Measurements from ENCODE around the gene CTCF. TPM values are rescaled to one million over a fixed set of nuclear protein-coding genes. Genes with fewer than 3 reads are reported as not detected.

Gene CTCF
- total and polyA plus RNA-seq, 10 of the 15 experiments (the other 5 are each of a cell fraction or from before 2014, with no cell fraction given), result 9.1 to 55.0 (median 41.8) TPM

- no peak for TF ChIP-seq REST (IDR thresholded peaks at IDR 0.05; ENCODE audit: low read depth, low read length)
- no peak for TF ChIP-seq KLF5 (IDR thresholded peaks at IDR 0.05; ENCODE audit: partially characterized antibody)
- no peak for TF ChIP-seq STAT3 (IDR thresholded peaks at IDR 0.05; ENCODE audit: low read depth, low read length)
- TF ChIP-seq DPF2 (IDR thresholded peaks at IDR 0.05), result no peak
- TF ChIP-seq, protein P1, sequence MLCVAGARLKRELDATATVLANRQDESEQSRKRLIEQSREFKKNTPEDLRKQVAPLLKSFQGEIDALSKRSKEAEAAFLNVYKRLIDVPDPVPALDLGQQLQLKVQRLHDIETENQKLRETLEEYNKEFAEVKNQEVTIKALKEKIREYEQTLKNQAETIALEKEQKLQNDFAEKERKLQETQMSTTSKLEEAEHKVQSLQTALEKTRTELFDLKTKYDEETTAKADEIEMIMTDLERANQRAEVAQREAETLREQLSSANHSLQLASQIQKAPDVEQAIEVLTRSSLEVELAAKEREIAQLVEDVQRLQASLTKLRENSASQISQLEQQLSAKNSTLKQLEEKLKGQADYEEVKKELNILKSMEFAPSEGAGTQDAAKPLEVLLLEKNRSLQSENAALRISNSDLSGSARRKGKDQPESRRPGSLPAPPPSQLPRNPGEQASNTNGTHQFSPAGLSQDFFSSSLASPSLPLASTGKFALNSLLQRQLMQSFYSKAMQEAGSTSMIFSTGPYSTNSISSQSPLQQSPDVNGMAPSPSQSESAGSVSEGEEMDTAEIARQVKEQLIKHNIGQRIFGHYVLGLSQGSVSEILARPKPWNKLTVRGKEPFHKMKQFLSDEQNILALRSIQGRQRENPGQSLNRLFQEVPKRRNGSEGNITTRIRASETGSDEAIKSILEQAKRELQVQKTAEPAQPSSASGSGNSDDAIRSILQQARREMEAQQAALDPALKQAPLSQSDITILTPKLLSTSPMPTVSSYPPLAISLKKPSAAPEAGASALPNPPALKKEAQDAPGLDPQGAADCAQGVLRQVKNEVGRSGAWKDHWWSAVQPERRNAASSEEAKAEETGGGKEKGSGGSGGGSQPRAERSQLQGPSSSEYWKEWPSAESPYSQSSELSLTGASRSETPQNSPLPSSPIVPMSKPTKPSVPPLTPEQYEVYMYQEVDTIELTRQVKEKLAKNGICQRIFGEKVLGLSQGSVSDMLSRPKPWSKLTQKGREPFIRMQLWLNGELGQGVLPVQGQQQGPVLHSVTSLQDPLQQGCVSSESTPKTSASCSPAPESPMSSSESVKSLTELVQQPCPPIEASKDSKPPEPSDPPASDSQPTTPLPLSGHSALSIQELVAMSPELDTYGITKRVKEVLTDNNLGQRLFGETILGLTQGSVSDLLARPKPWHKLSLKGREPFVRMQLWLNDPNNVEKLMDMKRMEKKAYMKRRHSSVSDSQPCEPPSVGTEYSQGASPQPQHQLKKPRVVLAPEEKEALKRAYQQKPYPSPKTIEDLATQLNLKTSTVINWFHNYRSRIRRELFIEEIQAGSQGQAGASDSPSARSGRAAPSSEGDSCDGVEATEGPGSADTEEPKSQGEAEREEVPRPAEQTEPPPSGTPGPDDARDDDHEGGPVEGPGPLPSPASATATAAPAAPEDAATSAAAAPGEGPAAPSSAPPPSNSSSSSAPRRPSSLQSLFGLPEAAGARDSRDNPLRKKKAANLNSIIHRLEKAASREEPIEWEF (IDR thresholded peaks at IDR 0.05; ENCODE audit: insufficient replicate concordance, low read depth, low read length), result no peak
- TF ChIP-seq SPI1 (IDR thresholded peaks at IDR 0.05; ENCODE audit: borderline replicate concordance, insufficient read depth, low read depth, low read length), result no peak
Observed at GRCh38 chr16:67560827-67561342, 1.4 kb upstream of the CTCF start (continued).
